ENCODE data around the gene SHKBP1. TPM values are rescaled to one million over a fixed set of nuclear protein-coding genes. Genes with fewer than 3 reads are reported as not detected.

Gene SHKBP1
- total and polyA plus RNA-seq, 2 of the 13 experiments (the other 11 are each of a cell fraction or from before 2014, with no cell fraction given), result 16.2 to 17.4 TPM

DNA sequence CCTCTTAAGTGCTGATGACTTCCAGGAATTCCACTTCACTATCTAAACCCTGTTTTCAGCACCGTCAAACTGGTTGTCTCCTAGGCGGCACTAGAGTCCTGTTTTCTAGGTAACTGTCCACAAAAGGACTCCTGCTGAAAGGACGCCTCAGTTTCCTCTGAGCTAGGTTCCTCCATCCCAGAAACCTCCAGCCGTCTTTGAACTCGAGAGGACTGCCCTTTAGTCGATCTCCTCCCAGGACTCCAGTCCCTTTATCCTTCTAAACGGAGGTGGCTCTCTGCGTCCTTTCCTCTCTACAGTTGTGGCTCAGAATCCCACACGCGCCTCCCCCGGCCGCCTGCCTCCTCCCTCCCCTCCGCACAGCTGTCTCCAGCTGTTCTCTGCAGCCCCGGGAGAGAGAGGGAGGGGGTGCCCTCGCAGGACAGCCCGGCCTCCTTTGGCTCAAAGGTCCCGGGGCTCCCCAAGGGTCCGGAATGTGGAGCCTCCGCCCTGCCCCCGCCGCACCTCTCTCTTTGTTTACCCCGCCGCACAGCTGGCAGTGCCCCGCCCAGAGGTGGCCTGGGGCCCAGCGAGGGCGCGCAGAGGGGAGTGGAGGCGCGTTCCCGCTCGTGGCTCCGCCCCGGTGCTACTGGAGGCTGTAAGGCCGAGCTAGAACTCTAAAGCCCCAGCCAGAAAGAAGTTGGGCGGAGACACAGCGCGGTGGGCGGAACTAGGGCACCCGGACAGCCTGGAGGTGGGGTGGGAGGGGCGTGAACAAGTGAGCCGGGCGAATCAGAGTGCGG, 26.9 kb downstream of the SHKBP1 start (continued):
- TF ChIP-seq SMAD3 (CRISPR knock-in tag; IDR thresholded peaks at IDR 0.05) (0 out of 2 replicates have a peak, but pooled peaks have one; percentile 19), CEBPB (IDR thresholded peaks at IDR 0.05; ENCODE audit: borderline replicate concordance, low read depth, low read length) (no peak), NBN (conservative IDR thresholded peaks at IDR 0.05) (no peak), FOXA1 (IDR thresholded peaks at IDR 0.05) (peak; percentile 39; the same call in 1 of the 2 replicates), FOXA1 (CRISPR knock-in tag; IDR thresholded peaks at IDR 0.05) (peak; percentile 99), ZNF780A (CRISPR knock-in tag; IDR thresholded peaks at IDR 0.05) (no peak), SKI (IDR thresholded peaks at IDR 0.05; ENCODE audit: partially characterized antibody) (peak; percentile 95), ARNT2 (CRISPR knock-in tag; IDR thresholded peaks at IDR 0.05; ENCODE audit: low read depth) (peak; percentile 75; the same call in 1 of the 2 replicates), PHF8 (CRISPR knock-in tag; IDR thresholded peaks at IDR 0.05) (peak; percentile 56), ZNF207 (IDR thresholded peaks at IDR 0.05; ENCODE audit: borderline replicate concordance) (no peak), ZNF644 (CRISPR knock-in tag; IDR thresholded peaks at IDR 0.05; ENCODE audit: low read depth) (no peak), ATF7 (IDR thresholded peaks at IDR 0.05) (no peak), ATF7 (CRISPR knock-in tag; IDR thresholded peaks at IDR 0.05) (peak; percentile 27; the same call in 1 of the 2 replicates), TSC22D2 (CRISPR knock-in tag; IDR thresholded peaks at IDR 0.05; ENCODE audit: borderline replicate concordance) (no peak), RELA (CRISPR knock-in tag; IDR thresholded peaks at IDR 0.05) (no peak), KDM4B (CRISPR knock-in tag; IDR thresholded peaks at IDR 0.05) (peak; percentile 86; the same call in 1 of the 2 replicates), ZNF263 (CRISPR knock-in tag; IDR thresholded peaks at IDR 0.05) (0 out of 2 replicates have a peak, but pooled peaks have one; percentile 49), ZZZ3 (CRISPR knock-in tag; IDR thresholded peaks at IDR 0.05; ENCODE audit: borderline replicate concordance) (no peak)
- TF ChIP-seq, protein P1, sequence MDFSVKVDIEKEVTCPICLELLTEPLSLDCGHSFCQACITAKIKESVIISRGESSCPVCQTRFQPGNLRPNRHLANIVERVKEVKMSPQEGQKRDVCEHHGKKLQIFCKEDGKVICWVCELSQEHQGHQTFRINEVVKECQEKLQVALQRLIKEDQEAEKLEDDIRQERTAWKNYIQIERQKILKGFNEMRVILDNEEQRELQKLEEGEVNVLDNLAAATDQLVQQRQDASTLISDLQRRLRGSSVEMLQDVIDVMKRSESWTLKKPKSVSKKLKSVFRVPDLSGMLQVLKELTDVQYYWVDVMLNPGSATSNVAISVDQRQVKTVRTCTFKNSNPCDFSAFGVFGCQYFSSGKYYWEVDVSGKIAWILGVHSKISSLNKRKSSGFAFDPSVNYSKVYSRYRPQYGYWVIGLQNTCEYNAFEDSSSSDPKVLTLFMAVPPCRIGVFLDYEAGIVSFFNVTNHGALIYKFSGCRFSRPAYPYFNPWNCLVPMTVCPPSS (IDR thresholded peaks at IDR 0.05), result no peak
- TF ChIP-seq, protein P2, sequence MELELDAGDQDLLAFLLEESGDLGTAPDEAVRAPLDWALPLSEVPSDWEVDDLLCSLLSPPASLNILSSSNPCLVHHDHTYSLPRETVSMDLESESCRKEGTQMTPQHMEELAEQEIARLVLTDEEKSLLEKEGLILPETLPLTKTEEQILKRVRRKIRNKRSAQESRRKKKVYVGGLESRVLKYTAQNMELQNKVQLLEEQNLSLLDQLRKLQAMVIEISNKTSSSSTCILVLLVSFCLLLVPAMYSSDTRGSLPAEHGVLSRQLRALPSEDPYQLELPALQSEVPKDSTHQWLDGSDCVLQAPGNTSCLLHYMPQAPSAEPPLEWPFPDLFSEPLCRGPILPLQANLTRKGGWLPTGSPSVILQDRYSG (CRISPR knock-in tag; IDR thresholded peaks at IDR 0.05), result 0 out of 2 replicates have a peak, but pooled peaks have one; percentile 25
- TF ChIP-seq, protein P3, sequence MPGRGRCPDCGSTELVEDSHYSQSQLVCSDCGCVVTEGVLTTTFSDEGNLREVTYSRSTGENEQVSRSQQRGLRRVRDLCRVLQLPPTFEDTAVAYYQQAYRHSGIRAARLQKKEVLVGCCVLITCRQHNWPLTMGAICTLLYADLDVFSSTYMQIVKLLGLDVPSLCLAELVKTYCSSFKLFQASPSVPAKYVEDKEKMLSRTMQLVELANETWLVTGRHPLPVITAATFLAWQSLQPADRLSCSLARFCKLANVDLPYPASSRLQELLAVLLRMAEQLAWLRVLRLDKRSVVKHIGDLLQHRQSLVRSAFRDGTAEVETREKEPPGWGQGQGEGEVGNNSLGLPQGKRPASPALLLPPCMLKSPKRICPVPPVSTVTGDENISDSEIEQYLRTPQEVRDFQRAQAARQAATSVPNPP (CRISPR knock-in tag; IDR thresholded peaks at IDR 0.05), result peak; percentile 81; the same call in 1 of the 2 replicates
- TF ChIP-seq, protein P4, sequence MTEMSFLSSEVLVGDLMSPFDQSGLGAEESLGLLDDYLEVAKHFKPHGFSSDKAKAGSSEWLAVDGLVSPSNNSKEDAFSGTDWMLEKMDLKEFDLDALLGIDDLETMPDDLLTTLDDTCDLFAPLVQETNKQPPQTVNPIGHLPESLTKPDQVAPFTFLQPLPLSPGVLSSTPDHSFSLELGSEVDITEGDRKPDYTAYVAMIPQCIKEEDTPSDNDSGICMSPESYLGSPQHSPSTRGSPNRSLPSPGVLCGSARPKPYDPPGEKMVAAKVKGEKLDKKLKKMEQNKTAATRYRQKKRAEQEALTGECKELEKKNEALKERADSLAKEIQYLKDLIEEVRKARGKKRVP (CRISPR knock-in tag; IDR thresholded peaks at IDR 0.05), result peak in 1 of 2 experiments; percentile 41; a peak in 1 of 4 replicates
- TF ChIP-seq, protein P5, sequence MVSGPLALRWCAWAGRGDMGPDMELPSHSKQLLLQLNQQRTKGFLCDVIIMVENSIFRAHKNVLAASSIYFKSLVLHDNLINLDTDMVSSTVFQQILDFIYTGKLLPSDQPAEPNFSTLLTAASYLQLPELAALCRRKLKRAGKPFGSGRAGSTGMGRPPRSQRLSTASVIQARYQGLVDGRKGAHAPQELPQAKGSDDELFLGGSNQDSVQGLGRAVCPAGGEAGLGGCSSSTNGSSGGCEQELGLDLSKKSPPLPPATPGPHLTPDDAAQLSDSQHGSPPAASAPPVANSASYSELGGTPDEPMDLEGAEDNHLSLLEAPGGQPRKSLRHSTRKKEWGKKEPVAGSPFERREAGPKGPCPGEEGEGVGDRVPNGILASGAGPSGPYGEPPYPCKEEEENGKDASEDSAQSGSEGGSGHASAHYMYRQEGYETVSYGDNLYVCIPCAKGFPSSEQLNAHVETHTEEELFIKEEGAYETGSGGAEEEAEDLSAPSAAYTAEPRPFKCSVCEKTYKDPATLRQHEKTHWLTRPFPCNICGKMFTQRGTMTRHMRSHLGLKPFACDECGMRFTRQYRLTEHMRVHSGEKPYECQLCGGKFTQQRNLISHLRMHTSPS (CRISPR knock-in tag; IDR thresholded peaks at IDR 0.05; ENCODE audit: low read depth), result peak; percentile 84
- TF ChIP-seq, protein P6, sequence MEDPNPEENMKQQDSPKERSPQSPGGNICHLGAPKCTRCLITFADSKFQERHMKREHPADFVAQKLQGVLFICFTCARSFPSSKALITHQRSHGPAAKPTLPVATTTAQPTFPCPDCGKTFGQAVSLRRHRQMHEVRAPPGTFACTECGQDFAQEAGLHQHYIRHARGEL (CRISPR knock-in tag; IDR thresholded peaks at IDR 0.05), result 0 out of 2 replicates have a peak, but pooled peaks have one; percentile 54
